Ectodermal cell (in vitro differentiated cells): ENCODE measurements around the gene PPP6R3.

Experiments used
- H3K27ac ChIP-seq: 2 replicates; pipeline ENCODE4 v1.7.0; 2013; ENCODE audit warnings: mild to moderate bottlenecking, low read depth, low read length; ENCODE audit not compliant: insufficient read depth, poor library complexity, severe bottlenecking
- H3K27me3 ChIP-seq: 2 replicates; pipeline ENCODE4 v1.7.0; 2013; ENCODE audit warnings: mild to moderate bottlenecking, low read length; ENCODE audit not compliant: insufficient read depth, control insufficient read depth, poor library complexity, severe bottlenecking
- H3K36me3 ChIP-seq: one replicate; pipeline ENCODE4 v1.7.0; 2013; ENCODE audit warnings: low read length; ENCODE audit not compliant: control insufficient read depth, insufficient read depth
- H3K4me1 ChIP-seq: one replicate; pipeline ENCODE4 v1.7.0; 2013; ENCODE audit warnings: low read length; ENCODE audit not compliant: control insufficient read depth, insufficient read depth
- H3K4me3 ChIP-seq: 2 replicates; pipeline ENCODE4 v1.7.0; 2013; ENCODE audit warnings: low read depth, low read length, control low read depth; ENCODE audit not compliant: insufficient read depth
- H3K9me3 ChIP-seq: 2 replicates; pipeline ENCODE4 v1.7.0; 2013; ENCODE audit warnings: mild to moderate bottlenecking, low read length, moderate library complexity; ENCODE audit not compliant: control insufficient read depth
- WGBS, 2 experiments: methylation state at CpG; one replicate each; pipeline ENCODE4 v1.1.7; 2013; ENCODE audit warnings: missing lambda C conversion rate in 2 of 2; 5-methylcytosine and 5-hydroxymethylcytosine counted together

Gene PPP6R3

DNA sequence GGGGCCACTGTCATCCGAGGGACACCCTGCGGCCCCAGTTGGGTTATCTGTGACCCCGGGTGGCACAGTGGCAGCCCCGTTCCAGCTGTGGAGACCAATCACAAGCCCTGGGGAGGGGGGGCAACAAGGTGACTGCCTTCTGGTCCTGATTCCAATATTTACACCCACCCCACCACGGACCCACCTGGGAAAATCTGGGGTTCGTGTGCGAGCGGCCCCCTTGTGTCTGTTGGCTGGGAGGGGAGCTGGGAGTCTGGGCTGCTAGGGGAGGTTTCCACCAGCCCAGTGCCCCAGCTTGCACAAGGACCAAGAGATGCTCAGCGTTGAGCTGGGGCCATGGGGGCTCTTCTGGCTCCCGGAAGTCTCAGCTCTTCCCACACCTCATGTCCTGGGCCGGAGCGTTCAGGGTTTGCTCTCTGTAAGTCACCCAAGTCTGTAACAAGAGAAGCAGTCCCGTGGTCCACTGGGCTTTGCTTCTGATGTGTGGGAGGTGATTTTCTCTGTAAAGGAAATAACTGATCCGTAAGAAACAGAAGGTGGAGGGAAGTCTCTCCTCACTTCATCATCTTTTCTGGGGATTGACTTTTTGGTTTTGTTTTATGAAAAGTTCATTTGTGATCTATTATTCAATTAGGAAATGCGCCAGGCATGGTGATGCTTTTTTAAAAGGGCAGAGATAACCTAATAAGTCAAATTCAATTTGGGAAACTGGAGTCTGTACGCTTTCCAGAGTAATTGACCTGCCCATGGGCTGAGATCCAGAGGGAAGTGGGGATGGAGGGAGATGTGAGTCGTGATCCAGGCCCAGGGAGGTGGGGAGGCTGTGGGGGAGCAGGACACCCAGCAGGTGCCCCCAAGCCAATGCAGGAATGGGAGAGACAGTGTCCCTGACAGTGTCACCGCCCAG, 201.4 kb downstream of the PPP6R3 start:
- no peak overlapping the region for H3K4me3 ChIP-seq
- WGBS, 2 experiments, result 81 to 85% methylated on average over 18 of the region's 18 CpGs
- no peak overlapping the region for H3K27ac ChIP-seq
- no peaks in the 10 kb centered on the region for H3K27me3 ChIP-seq
- no peaks in the 10 kb centered on the region for H3K9me3 ChIP-seq
- H3K4me1 ChIP-seq, result no peaks in the 10 kb centered on the region
- H3K36me3 ChIP-seq, result no peaks in the 10 kb centered on the region

GRCh38 chr11:68663482-68664010, 203.0 kb downstream of the PPP6R3 start:
- Histone ChIP-seq H3K27me3 (no peaks in the 10 kb centered on the region), H3K36me3 (no peaks in the 10 kb centered on the region), H3K27ac (no peak overlapping the region), H3K4me3 (no peak overlapping the region), H3K9me3 (no peaks in the 10 kb centered on the region), H3K4me1 (no peaks in the 10 kb centered on the region)
- 95% methylated on average over 17 to 18 of the region's 18 CpGs for WGBS, 2 experiments

DNA sequence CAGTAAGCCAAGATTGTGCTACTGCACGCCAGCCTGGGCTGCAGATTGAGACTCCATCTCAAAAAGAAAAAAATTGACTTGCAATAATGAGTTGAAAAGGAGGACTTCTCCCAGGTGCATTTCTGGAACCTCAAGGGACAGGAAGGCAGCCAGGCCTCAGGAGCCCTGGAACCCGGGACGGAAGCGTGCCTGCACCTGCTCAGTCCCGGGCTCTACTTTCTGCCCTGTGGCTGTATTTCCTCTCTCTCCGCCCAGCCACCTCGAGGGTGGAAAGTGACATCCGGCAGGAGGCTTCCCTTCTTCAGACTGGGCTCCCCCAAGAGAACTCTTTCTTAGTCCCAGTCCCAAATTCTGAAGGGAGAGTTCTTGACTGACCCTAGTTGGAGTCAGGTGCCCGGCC, 203.6 kb downstream of the PPP6R3 start:
- H3K4me1 ChIP-seq, result no peaks in the 10 kb centered on the region
- no peaks in the 10 kb centered on the region for H3K9me3 ChIP-seq
- H3K27me3 ChIP-seq, result no peaks in the 10 kb centered on the region
- no peaks in the 10 kb centered on the region for H3K36me3 ChIP-seq
- no peak overlapping the region for H3K4me3 ChIP-seq
- WGBS, 2 experiments, result 94% methylated on average over 9 of the region's 9 CpGs
- H3K27ac ChIP-seq, result no peak overlapping the region

DNA sequence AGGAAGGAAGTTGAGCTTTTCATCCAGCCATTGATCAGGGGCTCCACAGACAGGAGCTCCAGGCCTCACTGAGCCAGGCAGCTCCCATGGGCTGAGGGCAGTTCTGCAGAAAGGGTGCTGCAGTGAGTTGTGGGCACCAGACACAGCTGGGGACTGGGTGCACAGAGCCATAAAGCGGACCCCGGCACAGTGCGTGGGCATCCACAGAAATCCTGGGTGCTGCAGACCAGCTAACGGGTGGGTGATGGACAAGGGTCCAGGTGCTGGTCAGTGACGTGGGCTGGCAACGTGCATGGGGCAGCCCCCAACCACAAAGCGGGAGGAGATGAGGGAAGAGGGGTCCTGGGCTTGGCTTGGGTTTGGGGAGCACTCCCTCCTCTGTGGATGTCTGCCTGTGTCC, 204.4 kb downstream of the PPP6R3 start:
- 94 to 96% methylated on average over 7 of the region's 7 CpGs for WGBS, 2 experiments
- Histone ChIP-seq H3K27me3 (no peaks in the 10 kb centered on the region), H3K36me3 (no peaks in the 10 kb centered on the region), H3K4me1 (no peaks in the 10 kb centered on the region), H3K4me3 (no peak overlapping the region), H3K27ac (no peak overlapping the region), H3K9me3 (no peaks in the 10 kb centered on the region)
